PC-9 (cell line): Measurements from ENCODE around the gene ITIH4. TPM values are rescaled to one million over a fixed set of nuclear protein-coding genes. Genes with fewer than 3 reads are reported as not detected.
A peak's percentile ranks its signal among the peaks of the same experiment; 100 is the strongest.
"Not testable (repeated sequence)": the region's sequence is repeated elsewhere in the genome, so short reads cannot be mapped to it uniquely, and the experiment has no call there.

Experiments
- BruUV-seq: library from RNA; stranded (reverse); fragments of 400-500 nt; replicated peaks from 2 replicates; lab custom pipeline; 2021; lab: Mats Ljungman, UMichigan
- CTCF ChIA-PET: fragments of 300-600 bp; sonication (Branson Sonifier 250); formaldehyde crosslinking; loops from one replicate; lab custom pipeline; 2022; ENCODE audit warnings: antibody characterized with exemption; lab: Charles Lee
- POLR2A ChIA-PET: fragments of 300-600 bp; sonication (Branson Sonifier 250); formaldehyde crosslinking; loops from one replicate; lab custom pipeline; 2022; ENCODE audit warnings: antibody characterized with exemption; ENCODE audit not compliant: unreplicated experiment; lab: Charles Lee
- DNase-seq, 2 experiments: peaks; one replicate each; pipeline versions ENCODE4 v3.0.0 to v3.0.0-alpha.2; 2015 to 2022; ENCODE audit warnings: mixed read lengths in 1 of 2
- H2AFZ ChIP-seq: fragments of 200-600 bp; sonication (generic); 2 replicates; pipeline ENCODE4 v1.8.1; 2017; ENCODE audit warnings: antibody characterized with exemption
- H3F3A ChIP-seq: fragments of 200-600 bp; sonication (generic); 2 replicates; pipeline ENCODE4 v1.8.1; 2017; ENCODE audit warnings: antibody characterized with exemption, mild to moderate bottlenecking, low read depth; ENCODE audit not compliant: insufficient read depth
- H3K27ac ChIP-seq: fragments of 200-600 bp; sonication (generic); 2 replicates; pipeline ENCODE4 v1.6.1; 2016; ENCODE audit warnings: mixed run types
- H3K27me3 ChIP-seq: fragments of 200-600 bp; sonication (generic); 2 replicates; pipeline ENCODE4 v1.6.1; 2016; ENCODE audit warnings: low read depth, mixed run types; ENCODE audit not compliant: insufficient read depth
- H3K36me3 ChIP-seq: fragments of 200-600 bp; sonication (generic); 2 replicates; pipeline ENCODE4 v1.6.1; 2016; ENCODE audit warnings: low read depth, mixed run types
- H3K4me1 ChIP-seq: fragments of 200-600 bp; sonication (generic); replicated peaks from 2 replicates; pipeline ENCODE4 v1.6.1; 2016; ENCODE audit warnings: mixed run types; ENCODE audit not compliant: insufficient read depth
- H3K4me2 ChIP-seq: fragments of 200-600 bp; sonication (generic); 2 replicates; pipeline ENCODE4 v1.6.1; 2017; ENCODE audit warnings: mixed run types
- H3K4me3 ChIP-seq: fragments of 200-600 bp; sonication (generic); 2 replicates; pipeline ENCODE4 v1.6.1; 2016; ENCODE audit warnings: mixed run types
- H3K79me2 ChIP-seq: fragments of 200-600 bp; sonication (generic); 2 replicates; pipeline ENCODE4 v1.6.1; 2017; ENCODE audit warnings: low read depth, mixed run types
- H3K9me2 ChIP-seq: fragments of 200-600 bp; sonication (generic); 2 replicates; pipeline ENCODE4 v1.8.1; 2017; ENCODE audit warnings: mild to moderate bottlenecking; ENCODE audit not compliant: insufficient read depth
- H3K9me3 ChIP-seq: fragments of 200-600 bp; sonication (generic); 2 replicates; pipeline ENCODE4 v1.8.1; 2016; ENCODE audit warnings: low read depth; ENCODE audit not compliant: insufficient read depth
- H4K20me1 ChIP-seq: fragments of 200-600 bp; sonication (generic); 2 replicates; pipeline ENCODE4 v1.8.1; 2017; ENCODE audit not compliant: insufficient read depth
- CTCF ChIP-seq: fragments of 200-600 bp; sonication (generic); conservative IDR thresholded peaks from 2 replicates; pipeline ENCODE4 v1.6.1; 2017; ENCODE audit warnings: mixed run types, antibody characterized with exemption, mild to moderate bottlenecking, moderate library complexity
- EZH2 ChIP-seq: fragments of 200-600 bp; sonication (generic); IDR thresholded peaks from 2 replicates; pipeline ENCODE4 v1.8.0; 2017; ENCODE audit warnings: antibody characterized with exemption, low read depth
- intact Hi-C: fragments of 100-400 bp; cut with micrococcal nuclease; formaldehyde crosslinking; loops from one replicate; pipeline ENCODE4 v1.10.0; 2022; ENCODE audit not compliant: unreplicated experiment
- total RNA-seq: library from RNA; stranded (reverse); gene quantifications from 2 replicates; pipeline ENCODE4 v1.2.3, GENCODE V29; 2021

Gene ITIH4
- total RNA-seq, 1 experiment from 2014 or later: 2.5 TPM

- intact Hi-C loops: no loop called here
Measured at GRCh38 chr3:52777959-52778805, 52.3 kb downstream of the ITIH4 start.

GRCh38 chr3:52777127-52777958 lies 53.1 kb downstream of the ITIH4 start, which contains the start of gene ITIH1:
Gene ITIH1, plus strand, starts transcription at chr3:52777599. Its CDS starts 17 bp downstream, at chr3:52777616.
- peaks cover 14% of the 10 kb centered on the region for H3K27me3 ChIP-seq
- CTCF ChIA-PET: no interaction called here
- intact Hi-C loops: no loop called here
- H3K4me2 ChIP-seq: no peak within 1 kb of the TSS
- POLR2A ChIA-PET: no interaction called here
- H3K79me2 ChIP-seq: no peaks in the 10 kb centered on the region
- no peaks in the 10 kb centered on the region for H3K9me3 ChIP-seq
- no peaks in the 10 kb centered on the region for H3F3A ChIP-seq
- H3K4me1 ChIP-seq: no peaks in the 10 kb centered on the region; the same call in 1 of the 2 replicates
- no peaks in the 10 kb centered on the region for H3K36me3 ChIP-seq
- TF ChIP-seq EZH2 (no peak), CTCF (no peak)
- BruUV-seq: no TSS peak
- H2AFZ ChIP-seq: no peak within 1 kb of the TSS
- DNase-seq: no peak
- no peaks in the 10 kb centered on the region for H3K9me2 ChIP-seq
- no peak within 1 kb of the TSS for H3K4me3 ChIP-seq
- no peaks in the 10 kb centered on the region for H4K20me1 ChIP-seq
- H3K27ac ChIP-seq: no peak within 1 kb of the TSS

More at GRCh38 chr3:52777959-52778805, 52.3 kb downstream of the ITIH4 start:
- Histone ChIP-seq H4K20me1 (no peaks in the 10 kb centered on the region), H3K9me2 (no peaks in the 10 kb centered on the region), H3K4me2 (no peak overlapping the region), H3K4me1 (no peaks in the 10 kb centered on the region; the same call in 1 of the 2 replicates), H3K9me3 (no peaks in the 10 kb centered on the region), H3K27ac (no peak overlapping the region), H3K79me2 (no peaks in the 10 kb centered on the region), H2AFZ (no peak overlapping the region), H3F3A (no peaks in the 10 kb centered on the region), H3K4me3 (no peak overlapping the region), H3K27me3 (peaks cover 21% of the 10 kb centered on the region), H3K36me3 (no peaks in the 10 kb centered on the region)
- BruUV-seq: no TSS peak
- no peak for TF ChIP-seq EZH2
- no peak for TF ChIP-seq CTCF
- CTCF ChIA-PET: no interaction called here
- no peak for DNase-seq
- POLR2A ChIA-PET: no interaction called here

GRCh38 chr3:52776486-52776885 lies 54.0 kb downstream of the ITIH4 start:
- H3K9me2 ChIP-seq, H3F3A ChIP-seq, H4K20me1 ChIP-seq, H3K27ac ChIP-seq, H3K4me1 ChIP-seq, intact Hi-C loops, H3K27me3 ChIP-seq, H3K79me2 ChIP-seq, H3K4me2 ChIP-seq, H2AFZ ChIP-seq, H3K9me3 ChIP-seq, H3K4me3 ChIP-seq, H3K36me3 ChIP-seq, BruUV-seq, POLR2A ChIA-PET: not testable (repeated sequence)
- CTCF ChIA-PET: interaction anchor here (0.7 kb wide), 1 partner anchor 131 kb away, joined by 16 read pairs; no protein-coding TSS in a partner anchor
- DNase-seq: peak in 1 of 2 experiments; percentile 18
